Gastroesophageal sphincter (tissue), 3 donors: Measurements from ENCODE around the gene PAX3.

Source experiments
- POLR2AphosphoS5 ChIP-seq: sonication (generic); formaldehyde crosslinking; IDR thresholded peaks from one replicate; pipeline ENCODE4 v1.6.1; 2017; ENCODE audit warnings: antibody characterized with exemption
- TF ChIP-seq, protein P1 (sequence below), 4 experiments: fragments of 200-600 bp in 2 of 4; fragments of 450-650 bp in 2 of 4; sonication (generic) in 1 of 4; IDR thresholded peaks; one replicate each; pipeline ENCODE4 v1.5.1; 2017 to 2019; ENCODE audit warnings: antibody characterized with exemption in 4 of 4, mild to moderate bottlenecking in 2 of 4, moderate library complexity in 2 of 4

DNA sequence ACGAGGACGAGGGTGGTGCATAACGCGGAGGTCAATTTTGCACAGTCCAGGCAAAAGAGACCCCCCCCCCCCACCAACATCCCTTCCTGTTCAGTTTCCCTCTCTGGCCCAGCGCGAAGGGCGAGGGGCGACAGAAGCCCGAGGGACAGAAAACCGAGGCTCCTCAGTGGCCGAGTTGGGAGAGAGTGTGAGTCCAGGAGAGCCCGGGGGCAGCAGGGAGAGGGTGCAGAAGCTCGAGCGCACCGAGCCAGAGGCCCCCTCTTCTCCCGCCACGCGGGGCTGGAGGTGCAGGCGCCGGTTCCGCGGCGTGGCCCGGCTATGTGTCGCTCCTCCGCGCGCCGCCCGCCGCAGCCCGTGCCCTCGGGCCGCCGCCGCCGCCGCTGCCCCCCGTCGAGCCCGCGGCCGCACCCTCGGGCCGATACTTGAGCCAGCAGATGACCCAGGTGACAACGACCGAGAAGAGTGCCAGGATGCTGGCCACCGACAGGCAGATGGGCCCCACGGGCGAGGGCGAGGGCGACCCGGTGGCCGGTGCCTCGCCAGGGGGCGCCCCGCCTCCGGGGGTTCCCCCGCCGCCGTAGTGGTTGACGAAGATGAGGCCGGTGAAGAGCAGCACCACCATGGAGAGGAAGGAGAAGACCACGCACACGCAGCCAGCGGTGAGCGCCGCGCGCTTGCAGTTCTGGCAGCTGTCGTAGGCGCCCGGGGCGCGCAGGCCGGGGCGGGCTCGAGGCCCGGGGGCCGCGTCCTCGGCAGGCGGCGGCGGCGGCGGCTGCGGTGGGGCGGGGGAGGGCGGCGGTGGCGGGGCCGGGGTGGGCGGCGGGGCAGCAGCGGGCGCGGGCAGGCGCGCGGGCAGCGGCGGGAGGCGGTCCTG is 20.2 kb upstream of the PAX3 start:
- TF ChIP-seq, protein P1, sequence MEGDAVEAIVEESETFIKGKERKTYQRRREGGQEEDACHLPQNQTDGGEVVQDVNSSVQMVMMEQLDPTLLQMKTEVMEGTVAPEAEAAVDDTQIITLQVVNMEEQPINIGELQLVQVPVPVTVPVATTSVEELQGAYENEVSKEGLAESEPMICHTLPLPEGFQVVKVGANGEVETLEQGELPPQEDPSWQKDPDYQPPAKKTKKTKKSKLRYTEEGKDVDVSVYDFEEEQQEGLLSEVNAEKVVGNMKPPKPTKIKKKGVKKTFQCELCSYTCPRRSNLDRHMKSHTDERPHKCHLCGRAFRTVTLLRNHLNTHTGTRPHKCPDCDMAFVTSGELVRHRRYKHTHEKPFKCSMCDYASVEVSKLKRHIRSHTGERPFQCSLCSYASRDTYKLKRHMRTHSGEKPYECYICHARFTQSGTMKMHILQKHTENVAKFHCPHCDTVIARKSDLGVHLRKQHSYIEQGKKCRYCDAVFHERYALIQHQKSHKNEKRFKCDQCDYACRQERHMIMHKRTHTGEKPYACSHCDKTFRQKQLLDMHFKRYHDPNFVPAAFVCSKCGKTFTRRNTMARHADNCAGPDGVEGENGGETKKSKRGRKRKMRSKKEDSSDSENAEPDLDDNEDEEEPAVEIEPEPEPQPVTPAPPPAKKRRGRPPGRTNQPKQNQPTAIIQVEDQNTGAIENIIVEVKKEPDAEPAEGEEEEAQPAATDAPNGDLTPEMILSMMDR (IDR thresholded peaks at IDR 0.05) = peak in 3 of 4 experiments; percentile 31 to 57 (median 42)
- TF ChIP-seq POLR2AphosphoS5 = no peak
